Measurements from ENCODE around the gene CST3. TPM values are rescaled to one million over a fixed set of nuclear protein-coding genes. Genes with fewer than 3 reads are reported as not detected.

The CST3 gene
- total RNA-seq, 1 experiment from 2014 or later: 158 TPM

- Histone ChIP-seq H3K9me3 (ENCODE audit: control insufficient read depth, insufficient read depth, low read depth, low read length) (no peaks in the 10 kb centered on the region), H3K4me1 (ENCODE audit: control insufficient read depth, insufficient read depth, low read length) (no peaks in the 10 kb centered on the region), H3K27me3 (ENCODE audit: control insufficient read depth, insufficient read depth, low read length) (no peaks in the 10 kb centered on the region), H3K27ac (ENCODE audit: low read length) (no peak overlapping the region), H3K36me3 (ENCODE audit: control insufficient read depth, insufficient read depth, low read length) (no peaks in the 10 kb centered on the region), H3K4me3 (ENCODE audit: low read depth in 2 of 2, low read length in 2 of 2) (no peak overlapping the region)
- ATAC-seq (no peak), DNase-seq (ENCODE audit: low read depth, low spot score) (no peak)
- ChIA-PET CTCF (interaction anchor here (0.6 kb wide), 1 partner anchor 238 kb away, joined by 4 read pairs; no protein-coding TSS in a partner anchor), POLR2A (no interaction called here)
- no TSS peak for BruUV-seq (replicated peaks)
- TF ChIP-seq POLR2AphosphoS5 (IDR thresholded peaks at IDR 0.05; ENCODE audit: low read depth, low read length): no peak
- no peak for TF ChIP-seq SIN3A (IDR thresholded peaks at IDR 0.05; ENCODE audit: borderline replicate concordance, insufficient read depth, low read depth, low read length)
- TF ChIP-seq TCF7L2 (IDR thresholded peaks at IDR 0.05; ENCODE audit: low read depth, low read length): no peak
- no peak for TF ChIP-seq REST (IDR thresholded peaks at IDR 0.05; ENCODE audit: insufficient read depth in 1 of 2, low read depth in 2 of 2, low read length in 1 of 2)
- no peak for TF ChIP-seq CTCF (IDR thresholded peaks at IDR 0.05)
- intact Hi-C loops (cut with micrococcal nuclease; ENCODE audit: unreplicated experiment) (no loop called here), in situ Hi-C loops (cut with HindIII; ENCODE audit: low pct_unique_long_range_greater_than_20kb, low sequenced_read_pairs) (no loop called here)
Observed at GRCh38 chr20:23684261-23684660, 46.5 kb upstream of the CST3 start.

GRCh38 chr20:23683807-23684206 lies 46.1 kb upstream of the CST3 start:
- CTCF ChIA-PET: interaction anchor here (0.6 kb wide), 1 partner anchor 237 kb away, joined by 4 read pairs; no protein-coding TSS in a partner anchor
- ATAC-seq: no peak

More at GRCh38 chr20:23683807-23684206, 46.1 kb upstream of the CST3 start:
- Histone ChIP-seq H3K36me3 (ENCODE audit: control insufficient read depth, insufficient read depth, low read length) (no peaks in the 10 kb centered on the region), H3K9me3 (ENCODE audit: control insufficient read depth, insufficient read depth, low read depth, low read length) (no peaks in the 10 kb centered on the region), H3K4me3 (ENCODE audit: low read depth in 2 of 2, low read length in 2 of 2) (no peak overlapping the region), H3K27me3 (ENCODE audit: control insufficient read depth, insufficient read depth, low read length) (no peaks in the 10 kb centered on the region), H3K27ac (ENCODE audit: low read length) (no peak overlapping the region), H3K4me1 (ENCODE audit: control insufficient read depth, insufficient read depth, low read length) (no peaks in the 10 kb centered on the region)
- in situ Hi-C loops (cut with HindIII; ENCODE audit: low pct_unique_long_range_greater_than_20kb, low sequenced_read_pairs): no loop called here
- BruUV-seq (replicated peaks): no TSS peak
- no peak for DNase-seq (ENCODE audit: low read depth, low spot score)
- intact Hi-C loops (cut with micrococcal nuclease; ENCODE audit: unreplicated experiment): no loop called here
- no peak for TF ChIP-seq SIN3A (IDR thresholded peaks at IDR 0.05; ENCODE audit: borderline replicate concordance, insufficient read depth, low read depth, low read length)
- no peak for TF ChIP-seq CTCF (IDR thresholded peaks at IDR 0.05)
- no peak for TF ChIP-seq REST (IDR thresholded peaks at IDR 0.05; ENCODE audit: insufficient read depth in 1 of 2, low read depth in 2 of 2, low read length in 1 of 2)
- no peak for TF ChIP-seq TCF7L2 (IDR thresholded peaks at IDR 0.05; ENCODE audit: low read depth, low read length)
- TF ChIP-seq POLR2AphosphoS5 (IDR thresholded peaks at IDR 0.05; ENCODE audit: low read depth, low read length): no peak
- POLR2A ChIA-PET: no interaction called here
